Caco-2 (cell line): ENCODE data around the gene MOCS2. TPM values are rescaled to one million over a fixed set of nuclear protein-coding genes. Genes with fewer than 3 reads are reported as not detected.

Source experiments
- BruUV-seq: library from RNA; stranded (reverse); fragments of 400-500 nt; replicated peaks from 2 replicates; lab custom pipeline; 2021; lab: Mats Ljungman, UMichigan
- CTCF ChIA-PET: fragments of 300-600 bp; sonication (Branson Sonifier 250); formaldehyde crosslinking; loops from one replicate; lab custom pipeline; 2022; ENCODE audit warnings: antibody characterized with exemption; lab: Charles Lee
- POLR2A ChIA-PET: fragments of 300-600 bp; sonication (Branson Sonifier 250); formaldehyde crosslinking; loops from one replicate; lab custom pipeline; 2022; ENCODE audit warnings: antibody characterized with exemption; lab: Charles Lee
- DNase-seq, 2 experiments: peaks; one replicate each; pipeline versions ENCODE4 v3.0.0 to v3.0.0-alpha.2; 2020 to 2022
- H3K27me3 ChIP-seq: replicated peaks from 2 replicates; pipeline ENCODE4 v1.6.0; 2011; ENCODE audit warnings: low read length; ENCODE audit not compliant: control insufficient read depth, insufficient read depth
- H3K36me3 ChIP-seq: 2 replicates; pipeline ENCODE4 v1.5.1; 2011; ENCODE audit warnings: low read length; ENCODE audit not compliant: control insufficient read depth, insufficient read depth
- H3K4me1 ChIP-seq: fragments of 250-450 bp; sonication (Bioruptor Pico); 2 replicates; pipeline ENCODE4 v1.5.1; 2020; ENCODE audit warnings: mild to moderate bottlenecking
- H3K4me3 ChIP-seq: 2 replicates; pipeline ENCODE4 v1.5.1; 2011; ENCODE audit warnings: low read depth, mild to moderate bottlenecking, control low read depth, low read length
- H3K9me3 ChIP-seq: fragments of 250-450 bp; sonication (Bioruptor Pico); 2 replicates; pipeline ENCODE4 v1.5.1; 2020; ENCODE audit warnings: mild to moderate bottlenecking, moderate library complexity
- H3K27ac Mint-ChIP-seq: one replicate; pipeline ENCODE4 v1.8.0; 2022; ENCODE audit warnings: mixed read lengths; ENCODE audit not compliant: unreplicated experiment
- H3K27me3 Mint-ChIP-seq: one replicate; pipeline ENCODE4 v1.8.0; 2022; ENCODE audit warnings: mixed read lengths; ENCODE audit not compliant: insufficient read depth, unreplicated experiment
- H3K36me3 Mint-ChIP-seq: one replicate; pipeline ENCODE4 v1.8.0; 2022; ENCODE audit warnings: mild to moderate bottlenecking, mixed read lengths; ENCODE audit not compliant: insufficient read depth, unreplicated experiment
- H3K4me1 Mint-ChIP-seq: one replicate; pipeline ENCODE4 v1.8.0; 2022; ENCODE audit warnings: low read depth, mixed read lengths; ENCODE audit not compliant: unreplicated experiment
- H3K4me3 Mint-ChIP-seq: one replicate; pipeline ENCODE4 v1.8.0; 2022; ENCODE audit warnings: mild to moderate bottlenecking, moderate library complexity, mixed read lengths; ENCODE audit not compliant: unreplicated experiment
- H3K9me3 Mint-ChIP-seq: one replicate; pipeline ENCODE4 v1.8.0; 2022; ENCODE audit warnings: mixed read lengths; ENCODE audit not compliant: unreplicated experiment
- intact Hi-C: fragments of 100-400 bp; cut with micrococcal nuclease; formaldehyde crosslinking; loops from one replicate; pipeline ENCODE4 v1.10.0; 2022; ENCODE audit not compliant: unreplicated experiment
- total RNA-seq: library from RNA; stranded (reverse); gene quantifications from 2 replicates; pipeline ENCODE4 v1.2.3, GENCODE V29; 2022
- TF ChIP-seq, protein P1 (sequence below), 2 experiments: fragments of 200-600 bp in 1 of 2; IDR thresholded peaks; 1 replicate in 1 of 2; 2 replicates in 1 of 2; pipeline versions ENCODE4 v1.5.1 to v1.8.0; 2011 to 2022; ENCODE audit warnings: antibody characterized with exemption in 1 of 2, control low read depth in 1 of 2, inconsistent platforms in 1 of 2, low read depth in 1 of 2, low read length in 1 of 2, mild to moderate bottlenecking in 1 of 2, moderate library complexity in 1 of 2; ENCODE audit not compliant: insufficient read depth in 1 of 2, severe bottlenecking in 1 of 2, unreplicated experiment in 1 of 2

The MOCS2 gene
- total RNA-seq, 1 experiment from 2014 or later: 35.9 TPM

DNA sequence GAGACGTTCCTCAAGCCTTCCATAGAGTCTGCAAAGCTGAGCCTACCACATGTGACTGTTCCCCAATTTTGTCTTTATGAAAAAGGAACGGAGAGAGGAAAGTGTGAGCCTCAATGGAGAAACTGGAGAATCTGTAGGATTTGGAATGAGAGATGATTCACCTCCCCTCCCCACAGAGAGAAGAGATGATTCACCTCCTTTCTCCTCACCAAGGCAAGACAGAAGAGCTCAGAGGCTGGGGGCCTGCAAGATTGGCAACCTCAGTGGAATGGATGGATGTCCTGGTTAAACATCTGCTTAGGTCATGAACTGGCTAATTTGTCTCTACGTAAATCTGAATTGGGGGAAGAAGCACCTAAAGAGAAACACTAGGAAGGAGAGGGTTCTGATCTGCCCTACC is 17.0 kb upstream of the MOCS2 start:
- DNase-seq: no peak
- no TSS peak for BruUV-seq
- H3K27ac Mint-ChIP-seq: no peak overlapping the region
- Histone ChIP-seq H3K4me1 (no peaks in the 10 kb centered on the region), H3K36me3 (no peaks in the 10 kb centered on the region), H3K4me3 (no peak overlapping the region), H3K9me3 (no peaks in the 10 kb centered on the region), H3K27me3 (no peaks in the 10 kb centered on the region)
- no peaks in the 10 kb centered on the region for H3K27me3 Mint-ChIP-seq
- H3K4me1 Mint-ChIP-seq: no peaks in the 10 kb centered on the region
- TF ChIP-seq, protein P1, sequence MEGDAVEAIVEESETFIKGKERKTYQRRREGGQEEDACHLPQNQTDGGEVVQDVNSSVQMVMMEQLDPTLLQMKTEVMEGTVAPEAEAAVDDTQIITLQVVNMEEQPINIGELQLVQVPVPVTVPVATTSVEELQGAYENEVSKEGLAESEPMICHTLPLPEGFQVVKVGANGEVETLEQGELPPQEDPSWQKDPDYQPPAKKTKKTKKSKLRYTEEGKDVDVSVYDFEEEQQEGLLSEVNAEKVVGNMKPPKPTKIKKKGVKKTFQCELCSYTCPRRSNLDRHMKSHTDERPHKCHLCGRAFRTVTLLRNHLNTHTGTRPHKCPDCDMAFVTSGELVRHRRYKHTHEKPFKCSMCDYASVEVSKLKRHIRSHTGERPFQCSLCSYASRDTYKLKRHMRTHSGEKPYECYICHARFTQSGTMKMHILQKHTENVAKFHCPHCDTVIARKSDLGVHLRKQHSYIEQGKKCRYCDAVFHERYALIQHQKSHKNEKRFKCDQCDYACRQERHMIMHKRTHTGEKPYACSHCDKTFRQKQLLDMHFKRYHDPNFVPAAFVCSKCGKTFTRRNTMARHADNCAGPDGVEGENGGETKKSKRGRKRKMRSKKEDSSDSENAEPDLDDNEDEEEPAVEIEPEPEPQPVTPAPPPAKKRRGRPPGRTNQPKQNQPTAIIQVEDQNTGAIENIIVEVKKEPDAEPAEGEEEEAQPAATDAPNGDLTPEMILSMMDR (IDR thresholded peaks at IDR 0.05; ENCODE audit: insufficient read depth in 1 of 2, low read depth in 1 of 2, low read length in 1 of 2, severe bottlenecking in 1 of 2, unreplicated experiment in 1 of 2): no peak
- H3K36me3 Mint-ChIP-seq: no peaks in the 10 kb centered on the region
- no peak overlapping the region for H3K4me3 Mint-ChIP-seq
- intact Hi-C loops: no loop called here
- ChIA-PET POLR2A (no interaction called here), CTCF (no interaction called here)
- no peaks in the 10 kb centered on the region for H3K9me3 Mint-ChIP-seq

DNA sequence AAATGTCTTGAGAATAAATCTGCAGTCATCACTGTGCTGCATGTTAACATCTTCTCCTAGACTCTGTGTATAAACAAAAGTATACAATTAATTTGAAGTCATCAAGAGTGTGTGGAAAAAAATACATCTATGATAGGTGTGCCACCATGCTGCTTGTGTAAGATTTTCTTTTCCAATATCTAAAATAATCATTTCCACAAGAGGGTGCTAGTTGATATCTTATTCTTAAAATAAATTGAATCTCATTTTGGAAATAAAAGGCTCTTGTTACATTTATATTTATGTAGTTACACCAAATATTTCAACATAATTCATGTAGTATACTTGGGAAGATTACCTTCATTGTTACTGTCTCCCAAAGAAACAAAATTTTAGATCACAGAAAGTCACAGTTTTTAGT is 14.1 kb upstream of the MOCS2 start:
- intact Hi-C loops: no loop called here
- Mint-ChIP-seq H3K27ac (no peak overlapping the region), H3K9me3 (no peaks in the 10 kb centered on the region), H3K4me1 (no peaks in the 10 kb centered on the region), H3K4me3 (no peak overlapping the region), H3K27me3 (peaks cover 6% of the 10 kb centered on the region), H3K36me3 (no peaks in the 10 kb centered on the region)
- H3K36me3 ChIP-seq: no peaks in the 10 kb centered on the region
- ChIA-PET CTCF (no interaction called here), POLR2A (no interaction called here)
- H3K4me1 ChIP-seq: no peaks in the 10 kb centered on the region
- DNase-seq: no peak
- H3K4me3 ChIP-seq: no peak overlapping the region
- no peaks in the 10 kb centered on the region for H3K9me3 ChIP-seq
- no peaks in the 10 kb centered on the region for H3K27me3 ChIP-seq
- BruUV-seq: no TSS peak
- TF ChIP-seq, protein P1 (IDR thresholded peaks at IDR 0.05; ENCODE audit: insufficient read depth in 1 of 2, low read depth in 1 of 2, low read length in 1 of 2, severe bottlenecking in 1 of 2, unreplicated experiment in 1 of 2): no peak

DNA sequence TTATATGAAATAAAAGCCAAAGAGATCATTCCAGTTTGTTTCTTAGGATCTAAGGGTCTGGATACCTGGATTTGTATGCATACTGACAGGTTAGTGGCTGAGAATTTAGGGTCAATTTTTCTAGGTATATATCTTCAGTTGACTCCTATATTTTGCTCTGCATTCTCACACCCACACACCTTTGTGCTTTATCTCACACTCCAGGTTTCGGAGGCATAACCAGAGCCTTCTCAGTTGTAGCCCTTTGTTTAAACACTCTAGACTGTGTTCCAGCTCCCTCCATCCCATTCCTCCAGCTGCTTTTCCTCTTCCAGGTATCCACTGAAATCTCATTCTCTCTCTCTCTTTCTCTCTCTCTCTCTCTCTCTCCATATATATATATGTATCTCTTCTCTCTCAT is 10.6 kb upstream of the MOCS2 start:
- Mint-ChIP-seq H3K27me3 (peaks cover 9% of the 10 kb centered on the region), H3K4me1 (peaks cover 6% of the 10 kb centered on the region), H3K9me3 (no peaks in the 10 kb centered on the region), H3K4me3 (no peak overlapping the region), H3K36me3 (no peaks in the 10 kb centered on the region), H3K27ac (no peak overlapping the region)
- H3K4me1 ChIP-seq: no peaks in the 10 kb centered on the region
- CTCF ChIA-PET: no interaction called here
- H3K9me3 ChIP-seq: no peaks in the 10 kb centered on the region
- no peaks in the 10 kb centered on the region for H3K36me3 ChIP-seq
- DNase-seq: no peak
- no TSS peak for BruUV-seq
- no peaks in the 10 kb centered on the region for H3K27me3 ChIP-seq
- POLR2A ChIA-PET: no interaction called here
- TF ChIP-seq, protein P1 (IDR thresholded peaks at IDR 0.05; ENCODE audit: insufficient read depth in 1 of 2, low read depth in 1 of 2, low read length in 1 of 2, severe bottlenecking in 1 of 2, unreplicated experiment in 1 of 2): no peak
- intact Hi-C loops: no loop called here
- no peak overlapping the region for H3K4me3 ChIP-seq
